Uterus (tissue), 4 donors: ENCODE measurements around the gene NRXN3. TPM values are rescaled to one million over a fixed set of nuclear protein-coding genes. Genes with fewer than 3 reads are reported as not detected.

Experiments
- DNase-seq, 2 donors: peaks; one replicate each; pipeline ENCODE4 v3.0.0-alpha.2; 2019 to 2020
- H3K27ac ChIP-seq, 2 donors: fragments of 200-600 bp; sonication (generic); 1 replicate in 1 of 2; 2 replicates in 1 of 2; pipeline ENCODE4 v1.5.1; 2016 to 2018
- H3K27me3 ChIP-seq, 2 donors: fragments of 200-600 bp; sonication (generic); one replicate each; pipeline ENCODE4 v1.5.1; 2018 to 2019; ENCODE audit warnings: control low read depth in 1 of 2
- H3K36me3 ChIP-seq, 2 donors: fragments of 200-600 bp; sonication (generic); one replicate each; pipeline ENCODE4 v1.5.1; 2019; ENCODE audit warnings: control low read depth in 1 of 2
- H3K4me1 ChIP-seq, 2 donors: fragments of 200-600 bp; sonication (generic); one replicate each; pipeline ENCODE4 v1.5.1; 2018 to 2019; ENCODE audit warnings: control low read depth in 1 of 2
- H3K4me3 ChIP-seq, 2 donors: fragments of 200-600 bp; sonication (generic); 1 replicate in 1 of 2; 2 replicates in 1 of 2; pipeline ENCODE4 v1.5.1; 2018 to 2019; ENCODE audit warnings: mild to moderate bottlenecking in 1 of 2
- H3K9me3 ChIP-seq, 2 donors: fragments of 200-600 bp; sonication (generic); one replicate each; pipeline ENCODE4 v1.5.1; 2019; ENCODE audit warnings: control low read depth in 1 of 2
- CTCF ChIP-seq, 4 experiments: fragments of 200-600 bp in 2 of 4; fragments of 450-650 bp in 2 of 4; sonication (generic) in 2 of 4; IDR thresholded peaks; one replicate each; pipeline ENCODE4 v1.5.1; 2016 to 2019; ENCODE audit warnings: antibody characterized with exemption in 4 of 4, mild to moderate bottlenecking in 2 of 4, moderate library complexity in 1 of 4
- POLR2A ChIP-seq, 2 donors: fragments of 450-650 bp; IDR thresholded peaks; one replicate each; pipeline ENCODE4 v1.6.1; 2016; ENCODE audit warnings: antibody characterized with exemption in 2 of 2, mild to moderate bottlenecking in 1 of 2, moderate library complexity in 1 of 2
- intact Hi-C: fragments of 100-400 bp; cut with DNase I; formaldehyde crosslinking; loops from one replicate; pipeline ENCODE4 v1.15.1; 2023; ENCODE audit warnings: low total_unique reads
- total RNA-seq, 4 donors: library from RNA; depleted of rRNA in 3 of 4; stranded (reverse); fragments of >200 nt in 3 of 4; gene quantifications; one replicate each; pipeline versions ENCODE4 v1.1.0 to v1.2.4, GENCODE V29; 2014 to 2023
- donor health status: DM: yes; HTN: yes; CAD: no.

Gene NRXN3
- total RNA-seq, 4 donors from 2014 or later, result 2.9 to 17.0 (median 4.4) TPM

GRCh38 chr14:78335531-78335930, 165.4 kb downstream of the NRXN3 start:
- H3K36me3 ChIP-seq, result no peaks in the 10 kb centered on the region
- no peaks in the 10 kb centered on the region for H3K27me3 ChIP-seq
- H3K27ac ChIP-seq, result no peak overlapping the region
- no peak for DNase-seq
- intact Hi-C loops, result no loop called here
- H3K4me3 ChIP-seq, result no peak overlapping the region
- H3K9me3 ChIP-seq, result no peaks in the 10 kb centered on the region
- H3K4me1 ChIP-seq, result no peaks in the 10 kb centered on the region
- TF ChIP-seq POLR2A (IDR thresholded peaks at IDR 0.05) (no peak), CTCF (IDR thresholded peaks at IDR 0.05) (no peak)

DNA sequence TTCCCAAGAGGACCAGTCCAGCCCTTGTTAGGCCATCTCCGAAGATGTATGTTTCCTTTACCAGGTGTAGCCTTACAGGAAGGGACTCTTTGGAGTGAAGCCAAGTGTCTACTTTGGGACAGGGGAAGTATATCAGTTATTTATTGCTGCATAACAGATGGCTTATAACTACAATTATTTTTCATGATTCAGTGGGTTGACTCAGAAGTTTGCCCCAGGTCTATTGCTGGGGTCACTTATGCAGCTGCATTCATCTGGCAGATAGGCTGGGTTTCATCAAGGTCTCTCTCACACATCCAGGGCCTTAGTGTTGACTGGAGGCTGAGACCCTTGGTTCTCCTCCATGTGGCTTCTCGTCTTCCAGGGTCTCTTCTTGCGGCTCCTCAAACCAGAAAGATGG, 170.1 kb downstream of the NRXN3 start:
- H3K27me3 ChIP-seq, result no peaks in the 10 kb centered on the region
- intact Hi-C loops, result no loop called here
- no peaks in the 10 kb centered on the region for H3K9me3 ChIP-seq
- no peak overlapping the region for H3K4me3 ChIP-seq
- DNase-seq, result no peak
- no peaks in the 10 kb centered on the region for H3K4me1 ChIP-seq
- TF ChIP-seq POLR2A (IDR thresholded peaks at IDR 0.05), result no peak
- TF ChIP-seq CTCF (IDR thresholded peaks at IDR 0.05), result no peak
- H3K27ac ChIP-seq, result no peak overlapping the region
- no peaks in the 10 kb centered on the region for H3K36me3 ChIP-seq

DNA sequence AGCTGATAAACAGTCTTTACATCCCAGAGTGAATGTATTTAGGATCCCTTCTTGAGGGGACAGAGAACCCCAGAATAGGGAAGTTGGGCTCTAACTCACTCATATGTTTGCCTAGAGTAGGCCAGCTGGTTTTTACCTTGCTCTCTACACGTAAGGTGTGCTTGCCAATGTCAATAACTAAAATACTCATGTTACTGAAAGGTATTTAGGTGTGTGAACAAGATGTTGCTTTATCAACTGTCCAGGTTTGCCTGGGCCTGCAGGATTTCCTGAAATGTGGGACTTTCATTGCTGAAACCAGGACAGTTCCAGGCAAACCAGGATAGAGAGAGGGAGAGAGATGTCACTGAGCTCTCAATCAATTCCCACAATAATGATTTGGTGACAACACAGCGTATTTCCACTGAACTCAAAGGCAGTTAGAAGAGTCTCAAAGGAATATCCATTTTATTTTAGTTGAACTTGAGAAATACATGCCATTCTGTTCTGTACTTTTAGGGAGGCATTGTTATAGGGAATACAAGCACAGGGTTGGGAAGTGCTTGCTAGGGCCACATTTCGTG, 171.7 kb downstream of the NRXN3 start:
- Histone ChIP-seq H3K4me3 (no peak overlapping the region), H3K27me3 (no peaks in the 10 kb centered on the region), H3K4me1 (no peaks in the 10 kb centered on the region), H3K27ac (no peak overlapping the region), H3K9me3 (no peaks in the 10 kb centered on the region), H3K36me3 (no peaks in the 10 kb centered on the region)
- intact Hi-C loops, result no loop called here
- TF ChIP-seq CTCF (IDR thresholded peaks at IDR 0.05) (no peak), POLR2A (IDR thresholded peaks at IDR 0.05) (no peak)
- no peak for DNase-seq

- Histone ChIP-seq H3K27me3 (no peaks in the 10 kb centered on the region), H3K4me3 (no peak overlapping the region), H3K27ac (no peak overlapping the region), H3K36me3 (no peaks in the 10 kb centered on the region), H3K9me3 (no peaks in the 10 kb centered on the region), H3K4me1 (no peaks in the 10 kb centered on the region)
- intact Hi-C loops, result no loop called here
- TF ChIP-seq CTCF (IDR thresholded peaks at IDR 0.05) (no peak), POLR2A (IDR thresholded peaks at IDR 0.05) (no peak)
- no peak for DNase-seq
Observed at GRCh38 chr14:78342879-78343278, 172.7 kb downstream of the NRXN3 start.

- Histone ChIP-seq H3K9me3 (no peaks in the 10 kb centered on the region), H3K4me1 (no peaks in the 10 kb centered on the region), H3K4me3 (no peak overlapping the region), H3K27me3 (no peaks in the 10 kb centered on the region), H3K36me3 (no peaks in the 10 kb centered on the region), H3K27ac (no peak overlapping the region)
- DNase-seq, result no peak
- TF ChIP-seq POLR2A (IDR thresholded peaks at IDR 0.05), result no peak
- TF ChIP-seq CTCF (IDR thresholded peaks at IDR 0.05), result no peak
- intact Hi-C loops, result no loop called here
Observed at GRCh38 chr14:78344290-78344689, 174.1 kb downstream of the NRXN3 start.
